Osteoblast (primary cell): ENCODE data around the gene EYS. TPM values are rescaled to one million over a fixed set of nuclear protein-coding genes. Genes with fewer than 3 reads are reported as not detected.

Source experiments
- DNase-seq: peaks from one replicate; pipeline ENCODE4 v3.0.0; 2011; ENCODE audit warnings: low spot score, mixed read lengths; ENCODE audit not compliant: insufficient read length; ENCODE audit errors: missing footprints
- H2AFZ ChIP-seq: 2 replicates; pipeline ENCODE4 v1.6.0; 2011; ENCODE audit warnings: mild to moderate bottlenecking, low read length
- H3K27ac ChIP-seq: 2 replicates; pipeline ENCODE4 v1.5.1; 2011; ENCODE audit warnings: mild to moderate bottlenecking, low read depth, low read length, moderate library complexity
- H3K27me3 ChIP-seq: 2 replicates; pipeline ENCODE4 v1.6.0; 2012; ENCODE audit warnings: mild to moderate bottlenecking, control low read depth, inconsistent platforms, low read length, moderate library complexity; ENCODE audit not compliant: insufficient read depth
- H3K36me3 ChIP-seq: 2 replicates; pipeline ENCODE4 v1.5.1; 2011; ENCODE audit warnings: mild to moderate bottlenecking, low read length, control low read depth, moderate library complexity; ENCODE audit not compliant: insufficient read depth
- H3K4me1 ChIP-seq: 2 replicates; pipeline ENCODE4 v1.5.1; 2011; ENCODE audit warnings: mild to moderate bottlenecking, low read length, control low read depth, moderate library complexity; ENCODE audit not compliant: insufficient read depth
- H3K4me2 ChIP-seq: 2 replicates; pipeline ENCODE4 v1.6.0; 2011; ENCODE audit warnings: mild to moderate bottlenecking, low read length; ENCODE audit not compliant: insufficient read depth
- H3K4me3 ChIP-seq: fragments of 200-600 bp; sonication (generic); 3 replicates; pipeline ENCODE4 v1.5.1; 2012; ENCODE audit warnings: mild to moderate bottlenecking, low read length, inconsistent platforms; ENCODE audit not compliant: insufficient read depth
- H3K79me2 ChIP-seq: 2 replicates; pipeline ENCODE4 v1.6.0; 2012; ENCODE audit warnings: mild to moderate bottlenecking, low read length, control low read depth, inconsistent platforms; ENCODE audit not compliant: insufficient read depth
- H3K9me3 ChIP-seq: 2 replicates; pipeline ENCODE4 v1.5.1; 2011; ENCODE audit warnings: low read depth, low read length, control low read depth
- H4K20me1 ChIP-seq: 2 replicates; pipeline ENCODE4 v1.6.0; 2012; ENCODE audit warnings: mild to moderate bottlenecking, low read length, control low read depth; ENCODE audit not compliant: insufficient read depth
- CTCF ChIP-seq: IDR thresholded peaks from 2 replicates; pipeline ENCODE4 v1.5.1; 2011; ENCODE audit warnings: mild to moderate bottlenecking, low read depth, low read length, moderate library complexity; ENCODE audit errors: extremely low read depth
- total RNA-seq: library from RNA; depleted of rRNA; stranded (reverse); fragments of >200 nt; gene quantifications from 2 replicates; pipeline ENCODE4 v1.2.3, GENCODE V29; 2012

EYS gene
- total RNA-seq, 1 donor = under 0.01 TPM

- Histone ChIP-seq H3K36me3 (no peaks in the 10 kb centered on the region), H3K4me1 (no peaks in the 10 kb centered on the region), H3K79me2 (no peaks in the 10 kb centered on the region), H3K4me2 (no peak overlapping the region), H3K27ac (no peak overlapping the region), H4K20me1 (no peaks in the 10 kb centered on the region), H3K9me3 (peaks cover 3% of the 10 kb centered on the region), H3K27me3 (no peaks in the 10 kb centered on the region), H3K4me3 (no peak overlapping the region), H2AFZ (no peak overlapping the region)
- no peak for DNase-seq
- no peak for TF ChIP-seq CTCF
Measured at GRCh38 chr6:64231928-64232327, 1475.1 kb downstream of the EYS start.

GRCh38 chr6:64230530-64230929 is 1476.5 kb downstream of the EYS start:
- Histone ChIP-seq H4K20me1 (no peaks in the 10 kb centered on the region), H3K4me3 (no peak overlapping the region), H3K27ac (no peak overlapping the region), H3K9me3 (peaks cover 3% of the 10 kb centered on the region), H2AFZ (no peak overlapping the region), H3K4me1 (no peaks in the 10 kb centered on the region), H3K27me3 (no peaks in the 10 kb centered on the region), H3K4me2 (no peak overlapping the region), H3K79me2 (no peaks in the 10 kb centered on the region), H3K36me3 (no peaks in the 10 kb centered on the region)
- DNase-seq = no peak
- no peak for TF ChIP-seq CTCF

- DNase-seq = no peak
Measured at GRCh38 chr6:64227863-64228262, 1479.2 kb downstream of the EYS start.

GRCh38 chr6:64225503-64225902 is 1481.5 kb downstream of the EYS start:
- peaks cover 1% of the 10 kb centered on the region for H3K9me3 ChIP-seq
- DNase-seq = no peak
- H3K4me1 ChIP-seq = no peaks in the 10 kb centered on the region
- no peaks in the 10 kb centered on the region for H4K20me1 ChIP-seq
- TF ChIP-seq CTCF = no peak
- H2AFZ ChIP-seq = no peak overlapping the region
- no peaks in the 10 kb centered on the region for H3K79me2 ChIP-seq
- no peak overlapping the region for H3K4me2 ChIP-seq
- H3K27me3 ChIP-seq = no peaks in the 10 kb centered on the region
- H3K4me3 ChIP-seq = no peak overlapping the region
- no peak overlapping the region for H3K27ac ChIP-seq
- no peaks in the 10 kb centered on the region for H3K36me3 ChIP-seq

More at GRCh38 chr6:64227863-64228262, 1479.2 kb downstream of the EYS start:
- Histone ChIP-seq H3K9me3 (peaks cover 3% of the 10 kb centered on the region), H3K27ac (no peak overlapping the region), H4K20me1 (no peaks in the 10 kb centered on the region), H3K4me1 (no peaks in the 10 kb centered on the region), H2AFZ (no peak overlapping the region), H3K4me2 (no peak overlapping the region), H3K79me2 (no peaks in the 10 kb centered on the region), H3K4me3 (no peak overlapping the region), H3K27me3 (no peaks in the 10 kb centered on the region), H3K36me3 (no peaks in the 10 kb centered on the region)
- TF ChIP-seq CTCF = no peak
